Left ventricle myocardium inferior (tissue), 1 donor: ENCODE results near the gene ZBTB21. TPM values are rescaled to one million over a fixed set of nuclear protein-coding genes. Genes with fewer than 3 reads are reported as not detected.
"Not testable (repeated sequence)": the region's sequence is repeated elsewhere in the genome, so short reads cannot be mapped to it uniquely, and the experiment has no call there.

Experiments
- DNase-seq: peaks from one replicate; pipeline ENCODE4 v3.0.0-alpha.2; 2020
- H3K27ac ChIP-seq: fragments of 200-600 bp; replicated peaks from 2 replicates; pipeline ENCODE4 v1.8.0; 2021
- H3K27me3 ChIP-seq: fragments of 200-600 bp; 2 replicates; pipeline ENCODE4 v1.8.0; 2021; ENCODE audit warnings: low read depth
- H3K36me3 ChIP-seq: fragments of 200-600 bp; 2 replicates; pipeline ENCODE4 v1.8.0; 2021
- H3K4me1 ChIP-seq: fragments of 200-600 bp; 2 replicates; pipeline ENCODE4 v1.8.0; 2021
- H3K4me3 ChIP-seq: fragments of 200-600 bp; 2 replicates; pipeline ENCODE4 v1.8.0; 2021; ENCODE audit warnings: mild to moderate bottlenecking, moderate library complexity
- H3K9me3 ChIP-seq: fragments of 200-600 bp; replicated peaks from 2 replicates; pipeline ENCODE4 v1.8.0; 2021
- intact Hi-C: fragments of 100-400 bp; cut with micrococcal nuclease; formaldehyde crosslinking; loops from one replicate; pipeline ENCODE4 v1.11.0; 2022
- total RNA-seq: library from RNA; stranded (reverse); fragmentation: NEBNext Ultra II Directional; extraction: Animal tissue kit (Norgen Biotek cat#: 25700); gene quantifications from one replicate; pipeline ENCODE4 v1.2.1, GENCODE V29; 2021
- TF ChIP-seq, protein P1 (sequence below): fragments of 200-600 bp; IDR thresholded peaks from 2 replicates; pipeline ENCODE4 v1.8.0; 2021; ENCODE audit warnings: antibody characterized with exemption, mild to moderate bottlenecking, borderline replicate concordance
- donor health status: DM: no; HTN: yes; CAD: no; lungs with severe emphysema.

Gene ZBTB21
- total RNA-seq, 1 donor from 2014 or later: 4.9 TPM

DNA sequence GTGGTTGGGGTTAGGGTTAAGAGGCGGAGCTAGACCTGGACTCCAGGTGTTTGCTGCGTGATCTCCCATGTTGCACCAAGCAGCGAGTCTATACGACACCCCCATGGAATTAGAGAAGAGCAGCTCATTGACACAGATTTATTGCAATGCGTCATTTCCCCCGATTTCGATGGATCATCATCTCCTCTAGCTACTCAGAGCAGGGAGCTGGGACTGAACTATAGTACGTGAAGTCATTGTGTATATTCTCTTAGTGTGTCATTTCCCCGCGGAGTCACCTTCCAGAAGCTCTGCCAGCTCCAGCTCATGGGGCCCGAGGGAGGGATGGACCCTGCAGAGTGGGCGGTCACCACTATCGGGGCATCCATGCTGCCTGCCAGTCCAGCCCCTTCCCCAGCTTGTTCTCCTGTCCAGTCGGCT, 48.9 kb downstream of the ZBTB21 start:
- H3K4me1 ChIP-seq: peaks cover 24% of the 10 kb centered on the region
- TF ChIP-seq, protein P1, sequence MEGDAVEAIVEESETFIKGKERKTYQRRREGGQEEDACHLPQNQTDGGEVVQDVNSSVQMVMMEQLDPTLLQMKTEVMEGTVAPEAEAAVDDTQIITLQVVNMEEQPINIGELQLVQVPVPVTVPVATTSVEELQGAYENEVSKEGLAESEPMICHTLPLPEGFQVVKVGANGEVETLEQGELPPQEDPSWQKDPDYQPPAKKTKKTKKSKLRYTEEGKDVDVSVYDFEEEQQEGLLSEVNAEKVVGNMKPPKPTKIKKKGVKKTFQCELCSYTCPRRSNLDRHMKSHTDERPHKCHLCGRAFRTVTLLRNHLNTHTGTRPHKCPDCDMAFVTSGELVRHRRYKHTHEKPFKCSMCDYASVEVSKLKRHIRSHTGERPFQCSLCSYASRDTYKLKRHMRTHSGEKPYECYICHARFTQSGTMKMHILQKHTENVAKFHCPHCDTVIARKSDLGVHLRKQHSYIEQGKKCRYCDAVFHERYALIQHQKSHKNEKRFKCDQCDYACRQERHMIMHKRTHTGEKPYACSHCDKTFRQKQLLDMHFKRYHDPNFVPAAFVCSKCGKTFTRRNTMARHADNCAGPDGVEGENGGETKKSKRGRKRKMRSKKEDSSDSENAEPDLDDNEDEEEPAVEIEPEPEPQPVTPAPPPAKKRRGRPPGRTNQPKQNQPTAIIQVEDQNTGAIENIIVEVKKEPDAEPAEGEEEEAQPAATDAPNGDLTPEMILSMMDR: no peak
- no peak overlapping the region for H3K27ac ChIP-seq
- no peak for DNase-seq
- no peak overlapping the region for H3K4me3 ChIP-seq
- no peaks in the 10 kb centered on the region for H3K36me3 ChIP-seq
- intact Hi-C loops: no loop called here
- peaks cover 5% of the 10 kb centered on the region for H3K27me3 ChIP-seq
- no peaks in the 10 kb centered on the region for H3K9me3 ChIP-seq

- H3K9me3 ChIP-seq: no peaks in the 10 kb centered on the region
- DNase-seq: no peak
- no peaks in the 10 kb centered on the region for H3K36me3 ChIP-seq
- H3K4me1 ChIP-seq: peaks cover 25% of the 10 kb centered on the region
- no peak overlapping the region for H3K27ac ChIP-seq
- H3K27me3 ChIP-seq: peaks cover 5% of the 10 kb centered on the region
- intact Hi-C loops: no loop called here
- TF ChIP-seq, protein P1: no peak
- H3K4me3 ChIP-seq: no peak overlapping the region
Measured at GRCh38 chr21:41960386-41960785, 49.8 kb downstream of the ZBTB21 start.

DNA sequence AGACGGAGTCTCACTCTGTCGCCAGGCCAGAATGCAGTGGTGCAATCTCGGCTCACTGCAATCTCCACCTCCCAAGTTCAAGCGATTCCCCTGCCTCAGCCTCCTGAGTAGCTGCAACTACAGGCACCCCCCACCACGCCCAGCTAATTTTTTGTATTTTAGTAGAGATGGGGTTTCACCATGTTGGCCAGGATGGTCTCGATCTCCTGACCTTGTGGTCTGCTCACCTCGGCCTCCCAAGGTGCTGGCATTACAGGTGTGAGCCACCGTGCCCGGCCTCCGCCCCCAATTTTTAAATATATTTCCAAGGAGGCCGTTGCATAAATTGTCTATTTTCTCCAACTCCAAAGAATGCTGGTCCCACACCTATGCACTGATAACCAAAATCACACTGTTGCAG, 50.5 kb downstream of the ZBTB21 start:
- H3K9me3 ChIP-seq, H3K36me3 ChIP-seq, H3K4me3 ChIP-seq, DNase-seq, intact Hi-C loops, H3K27ac ChIP-seq, H3K27me3 ChIP-seq: not testable (repeated sequence)
- peaks cover 25% of the 10 kb centered on the region for H3K4me1 ChIP-seq

GRCh38 chr21:41958886-41959563, 51.1 kb downstream of the ZBTB21 start:
- intact Hi-C loops: no loop called here

DNA sequence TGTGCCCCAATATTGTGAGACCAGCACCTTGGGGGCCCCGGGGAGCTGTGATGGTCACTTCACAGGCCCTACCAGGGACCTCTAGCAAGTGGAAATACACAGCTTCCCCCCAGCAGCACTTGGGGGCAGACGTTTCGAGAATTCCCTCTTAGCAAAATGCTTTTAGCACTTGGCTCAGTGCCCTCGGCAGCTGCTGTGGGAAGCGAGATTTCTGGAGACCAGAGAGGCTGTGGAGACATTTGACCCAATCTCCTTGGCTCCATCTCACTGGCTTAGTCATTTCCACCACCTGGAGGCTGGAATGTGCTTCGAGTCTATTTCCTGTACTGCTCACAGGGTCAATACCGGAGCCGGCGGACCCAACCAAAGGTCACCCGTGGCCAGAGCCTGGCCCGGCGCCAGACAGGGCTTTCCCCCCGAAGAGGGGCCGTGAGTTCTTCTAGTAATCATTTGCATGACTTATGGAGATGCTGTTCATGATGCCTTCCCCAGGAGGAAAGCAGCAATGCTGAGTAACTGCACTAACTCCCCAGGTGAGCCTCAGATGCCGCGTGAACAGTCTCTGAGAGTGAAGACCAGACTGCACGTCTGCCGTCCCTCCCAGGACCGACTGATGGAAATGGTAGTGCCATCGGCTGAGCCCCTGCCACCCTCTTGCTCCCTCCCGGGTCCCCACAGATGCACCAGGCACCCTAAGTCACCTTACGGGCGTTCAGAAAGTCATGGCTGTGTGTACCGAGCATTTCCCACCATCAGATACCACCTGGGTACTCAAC, 52.0 kb downstream of the ZBTB21 start:
- Histone ChIP-seq H3K27me3 (peaks cover 5% of the 10 kb centered on the region), H3K4me1 (peaks cover 33% of the 10 kb centered on the region), H3K9me3 (no peaks in the 10 kb centered on the region), H3K4me3 (no peak overlapping the region), H3K27ac (peak overlapping the region; percentile 68), H3K36me3 (no peaks in the 10 kb centered on the region)
- TF ChIP-seq, protein P1: peak; percentile 56
- peak; percentile 75 for DNase-seq
- intact Hi-C loops: no loop called here

More at GRCh38 chr21:41958886-41959563, 51.1 kb downstream of the ZBTB21 start:
- DNase-seq: no peak
- no peak overlapping the region for H3K27ac ChIP-seq
- H3K4me1 ChIP-seq: peaks cover 29% of the 10 kb centered on the region
- H3K4me3 ChIP-seq: no peak overlapping the region
- peaks cover 5% of the 10 kb centered on the region for H3K27me3 ChIP-seq
- H3K9me3 ChIP-seq: no peaks in the 10 kb centered on the region
- TF ChIP-seq, protein P1: no peak
- no peaks in the 10 kb centered on the region for H3K36me3 ChIP-seq
